Uterus (tissue), 4 donors: Measurements from ENCODE around the gene SDHA. TPM values are rescaled to one million over a fixed set of nuclear protein-coding genes. Genes with fewer than 3 reads are reported as not detected.

Experiments
- DNase-seq, 2 donors: peaks; one replicate each; pipeline ENCODE4 v3.0.0-alpha.2; 2019 to 2020
- H3K27ac ChIP-seq, 2 donors: fragments of 200-600 bp; sonication (generic); 1 replicate in 1 of 2; 2 replicates in 1 of 2; pipeline ENCODE4 v1.5.1; 2016 to 2018
- H3K27me3 ChIP-seq, 2 donors: fragments of 200-600 bp; sonication (generic); one replicate each; pipeline ENCODE4 v1.5.1; 2018 to 2019; ENCODE audit warnings: control low read depth in 1 of 2
- H3K36me3 ChIP-seq, 2 donors: fragments of 200-600 bp; sonication (generic); one replicate each; pipeline ENCODE4 v1.5.1; 2019; ENCODE audit warnings: control low read depth in 1 of 2
- H3K4me1 ChIP-seq, 2 donors: fragments of 200-600 bp; sonication (generic); one replicate each; pipeline ENCODE4 v1.5.1; 2018 to 2019; ENCODE audit warnings: control low read depth in 1 of 2
- H3K4me3 ChIP-seq, 2 donors: fragments of 200-600 bp; sonication (generic); 1 replicate in 1 of 2; 2 replicates in 1 of 2; pipeline ENCODE4 v1.5.1; 2018 to 2019; ENCODE audit warnings: mild to moderate bottlenecking in 1 of 2
- H3K9me3 ChIP-seq, 2 donors: fragments of 200-600 bp; sonication (generic); one replicate each; pipeline ENCODE4 v1.5.1; 2019; ENCODE audit warnings: control low read depth in 1 of 2
- POLR2A ChIP-seq, 2 donors: fragments of 450-650 bp; IDR thresholded peaks; one replicate each; pipeline ENCODE4 v1.6.1; 2016; ENCODE audit warnings: antibody characterized with exemption in 2 of 2, mild to moderate bottlenecking in 1 of 2, moderate library complexity in 1 of 2
- intact Hi-C: fragments of 100-400 bp; cut with DNase I; formaldehyde crosslinking; loops from one replicate; pipeline ENCODE4 v1.15.1; 2023; ENCODE audit warnings: low total_unique reads
- total RNA-seq, 4 donors: library from RNA; depleted of rRNA in 3 of 4; stranded (reverse); fragments of >200 nt in 3 of 4; gene quantifications; one replicate each; pipeline versions ENCODE4 v1.1.0 to v1.2.4, GENCODE V29; 2014 to 2023
- TF ChIP-seq, protein P1 (sequence below), 4 experiments: fragments of 200-600 bp in 2 of 4; fragments of 450-650 bp in 2 of 4; sonication (generic) in 2 of 4; IDR thresholded peaks; one replicate each; pipeline ENCODE4 v1.5.1; 2016 to 2019; ENCODE audit warnings: antibody characterized with exemption in 4 of 4, mild to moderate bottlenecking in 2 of 4, moderate library complexity in 1 of 4
- donor health status: DM: yes; HTN: yes; CAD: no.

Gene SDHA
- total RNA-seq, 4 donors from 2014 or later: 39.1 to 97.1 (median 65.4) TPM

- H3K36me3 ChIP-seq: no peaks in the 10 kb centered on the region
- no peak for DNase-seq
- H3K4me3 ChIP-seq: no peak overlapping the region
- no peaks in the 10 kb centered on the region for H3K27me3 ChIP-seq
- TF ChIP-seq, protein P1, sequence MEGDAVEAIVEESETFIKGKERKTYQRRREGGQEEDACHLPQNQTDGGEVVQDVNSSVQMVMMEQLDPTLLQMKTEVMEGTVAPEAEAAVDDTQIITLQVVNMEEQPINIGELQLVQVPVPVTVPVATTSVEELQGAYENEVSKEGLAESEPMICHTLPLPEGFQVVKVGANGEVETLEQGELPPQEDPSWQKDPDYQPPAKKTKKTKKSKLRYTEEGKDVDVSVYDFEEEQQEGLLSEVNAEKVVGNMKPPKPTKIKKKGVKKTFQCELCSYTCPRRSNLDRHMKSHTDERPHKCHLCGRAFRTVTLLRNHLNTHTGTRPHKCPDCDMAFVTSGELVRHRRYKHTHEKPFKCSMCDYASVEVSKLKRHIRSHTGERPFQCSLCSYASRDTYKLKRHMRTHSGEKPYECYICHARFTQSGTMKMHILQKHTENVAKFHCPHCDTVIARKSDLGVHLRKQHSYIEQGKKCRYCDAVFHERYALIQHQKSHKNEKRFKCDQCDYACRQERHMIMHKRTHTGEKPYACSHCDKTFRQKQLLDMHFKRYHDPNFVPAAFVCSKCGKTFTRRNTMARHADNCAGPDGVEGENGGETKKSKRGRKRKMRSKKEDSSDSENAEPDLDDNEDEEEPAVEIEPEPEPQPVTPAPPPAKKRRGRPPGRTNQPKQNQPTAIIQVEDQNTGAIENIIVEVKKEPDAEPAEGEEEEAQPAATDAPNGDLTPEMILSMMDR (IDR thresholded peaks at IDR 0.05): no peak
- no peak for TF ChIP-seq POLR2A (IDR thresholded peaks at IDR 0.05)
- H3K27ac ChIP-seq: no peak overlapping the region
- intact Hi-C loops: no loop called here
- no peaks in the 10 kb centered on the region for H3K9me3 ChIP-seq
- peaks cover 0 to 4% of the 10 kb centered on the region in 2 donors for H3K4me1 ChIP-seq
Measured at GRCh38 chr5:189486-189885, 28.6 kb upstream of the SDHA start.

GRCh38 chr5:189976-190365, 28.1 kb upstream of the SDHA start:
- TF ChIP-seq POLR2A (IDR thresholded peaks at IDR 0.05): no peak
- TF ChIP-seq, protein P1 (IDR thresholded peaks at IDR 0.05): no peak
- Histone ChIP-seq H3K27ac (no peak overlapping the region), H3K27me3 (no peaks in the 10 kb centered on the region), H3K9me3 (no peaks in the 10 kb centered on the region), H3K36me3 (no peaks in the 10 kb centered on the region), H3K4me1 (peaks cover 0 to 4% of the 10 kb centered on the region in 2 donors), H3K4me3 (no peak overlapping the region)
- DNase-seq: no peak
- intact Hi-C loops: no loop called here

DNA sequence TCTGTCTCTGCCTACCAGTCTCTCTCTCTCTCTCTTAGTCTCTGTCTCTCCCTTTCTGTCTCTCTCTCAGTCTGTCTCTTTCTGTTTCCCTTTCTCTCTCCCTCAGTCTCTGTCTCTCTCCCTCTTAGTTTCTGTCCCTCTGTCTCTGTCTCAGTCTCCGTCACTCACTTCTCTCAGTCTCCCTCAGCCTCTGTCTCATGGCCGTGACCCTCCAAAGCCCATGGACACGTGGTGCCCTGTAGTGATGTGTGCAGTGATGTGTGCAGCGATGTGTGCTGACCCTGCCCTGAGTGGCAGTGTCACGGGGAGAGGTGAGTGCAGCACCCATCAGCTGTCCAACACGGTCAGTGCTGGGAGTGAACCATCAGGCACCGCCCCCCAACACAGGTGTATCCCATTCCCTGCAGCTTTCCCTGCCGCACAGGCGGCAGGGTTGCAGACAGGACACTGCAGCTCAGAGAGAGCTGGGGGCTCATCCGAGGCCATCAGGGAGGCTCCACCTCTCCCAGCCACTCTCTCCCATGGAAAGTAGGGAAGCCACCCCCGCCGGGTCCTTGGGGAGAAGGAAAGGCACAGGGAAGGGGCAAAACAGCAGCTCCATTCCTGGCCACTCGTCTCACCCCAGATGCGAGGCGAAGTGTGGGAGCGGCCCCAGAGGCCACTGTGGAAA, 27.6 kb upstream of the SDHA start:
- H3K27ac ChIP-seq: no peak overlapping the region
- H3K36me3 ChIP-seq: no peaks in the 10 kb centered on the region
- no peaks in the 10 kb centered on the region for H3K9me3 ChIP-seq
- H3K4me1 ChIP-seq: peaks cover 0 to 4% of the 10 kb centered on the region in 2 donors
- intact Hi-C loops: no loop called here
- DNase-seq: no peak
- H3K4me3 ChIP-seq: no peak overlapping the region
- H3K27me3 ChIP-seq: no peaks in the 10 kb centered on the region
- TF ChIP-seq POLR2A (IDR thresholded peaks at IDR 0.05): no peak
- TF ChIP-seq, protein P1 (IDR thresholded peaks at IDR 0.05): no peak

GRCh38 chr5:191036-191948, 26.8 kb upstream of the SDHA start, which contains the start of gene LRRC14B:
Gene LRRC14B (plus strand): TSS chr5:191495. CDS start chr5:191539, 44 bp downstream.
- H3K4me1 ChIP-seq: peaks cover 0 to 4% of the 10 kb centered on the region in 2 donors
- no peak for DNase-seq
- TF ChIP-seq POLR2A (IDR thresholded peaks at IDR 0.05): no peak
- TF ChIP-seq, protein P1 (IDR thresholded peaks at IDR 0.05): no peak
- intact Hi-C loops: no loop called here
- H3K36me3 ChIP-seq: no peaks in the 10 kb centered on the region
- no peak within 1 kb of the TSS for H3K4me3 ChIP-seq
- H3K27me3 ChIP-seq: no peaks in the 10 kb centered on the region
- no peaks in the 10 kb centered on the region for H3K9me3 ChIP-seq
- no peak within 1 kb of the TSS for H3K27ac ChIP-seq
